Erythroblast (primary cell): Measurements from ENCODE around the gene BDH2.

Experiments
- DNase-seq, 2 experiments: peaks; one replicate each; lab custom pipeline; 2025; lab: John Stamatoyannopoulos, UW
- GATA1 ChIP-seq: IDR thresholded peaks from 2 replicates; pipeline ENCODE4 v1.6.1; 2011; ENCODE audit warnings: low read depth, mild to moderate bottlenecking, control low read depth, low read length, moderate library complexity
- POLR2A ChIP-seq: IDR thresholded peaks from 2 replicates; pipeline ENCODE4 v1.6.1; 2011; ENCODE audit warnings: mild to moderate bottlenecking, low read length

The BDH2 gene

DNA sequence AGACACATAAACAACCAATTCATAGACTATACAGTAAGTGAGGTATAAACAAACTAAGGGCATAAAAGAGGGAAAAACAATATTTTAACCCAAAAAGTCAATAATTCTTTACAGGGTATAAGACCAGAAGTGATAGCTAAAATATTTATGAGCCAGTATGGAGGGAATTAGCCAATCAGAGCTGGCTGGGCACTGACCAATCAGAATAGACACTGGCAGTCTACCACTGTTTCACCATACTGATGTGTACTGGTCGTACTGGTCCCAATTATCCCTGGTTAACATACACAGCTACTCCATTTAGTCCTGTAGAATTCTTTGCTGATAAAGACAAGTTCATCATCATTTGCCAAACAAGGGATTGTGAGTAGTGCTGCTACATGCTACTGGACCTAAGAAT is 70.3 kb downstream of the BDH2 start:
- DNase-seq = no peak
- no peak for TF ChIP-seq GATA1
- no peak for TF ChIP-seq POLR2A
